Measurements from ENCODE around the gene PHACTR4.
A peak's percentile ranks its signal among the peaks of the same experiment; 100 is the strongest.

DNA sequence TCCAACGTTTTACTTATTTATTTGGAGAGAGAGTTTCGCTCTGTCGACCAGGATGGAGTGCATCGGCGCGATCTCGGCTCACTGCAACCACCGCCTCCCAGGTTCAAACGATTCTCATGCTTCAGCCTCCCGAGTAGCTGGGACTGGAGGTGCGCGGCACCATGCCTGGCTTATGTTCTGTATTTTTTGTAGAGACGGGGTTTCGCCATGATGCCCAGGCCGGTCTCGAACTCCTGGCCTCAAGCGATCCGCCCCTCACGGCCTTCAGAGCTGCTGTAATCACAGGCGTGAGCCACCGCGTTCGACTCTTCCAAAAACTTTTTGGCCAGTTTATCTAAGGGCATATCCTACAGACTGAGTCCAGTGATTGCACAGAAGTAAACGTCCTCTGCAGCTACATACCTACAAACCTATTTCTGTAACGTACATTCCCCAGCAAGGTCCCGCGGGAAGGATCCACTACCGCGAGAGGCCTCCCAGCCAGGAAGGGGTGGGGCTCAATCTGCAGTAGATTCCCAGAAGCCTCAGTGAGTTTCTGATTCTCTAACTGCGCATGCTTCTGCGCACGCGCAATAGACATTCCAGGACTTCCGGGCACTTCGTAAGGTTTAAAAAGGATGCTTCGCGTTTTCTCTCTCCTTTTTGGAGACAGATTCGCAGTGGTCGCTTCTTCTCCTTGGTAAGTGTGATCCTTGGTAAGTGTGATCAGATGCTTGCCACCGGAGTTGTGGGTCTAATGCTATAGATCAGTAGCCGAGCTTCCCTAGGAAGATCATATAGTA, 136.1 kb downstream of the PHACTR4 start, which contains the start of gene RCC1:
- TF ChIP-seq, protein P1, sequence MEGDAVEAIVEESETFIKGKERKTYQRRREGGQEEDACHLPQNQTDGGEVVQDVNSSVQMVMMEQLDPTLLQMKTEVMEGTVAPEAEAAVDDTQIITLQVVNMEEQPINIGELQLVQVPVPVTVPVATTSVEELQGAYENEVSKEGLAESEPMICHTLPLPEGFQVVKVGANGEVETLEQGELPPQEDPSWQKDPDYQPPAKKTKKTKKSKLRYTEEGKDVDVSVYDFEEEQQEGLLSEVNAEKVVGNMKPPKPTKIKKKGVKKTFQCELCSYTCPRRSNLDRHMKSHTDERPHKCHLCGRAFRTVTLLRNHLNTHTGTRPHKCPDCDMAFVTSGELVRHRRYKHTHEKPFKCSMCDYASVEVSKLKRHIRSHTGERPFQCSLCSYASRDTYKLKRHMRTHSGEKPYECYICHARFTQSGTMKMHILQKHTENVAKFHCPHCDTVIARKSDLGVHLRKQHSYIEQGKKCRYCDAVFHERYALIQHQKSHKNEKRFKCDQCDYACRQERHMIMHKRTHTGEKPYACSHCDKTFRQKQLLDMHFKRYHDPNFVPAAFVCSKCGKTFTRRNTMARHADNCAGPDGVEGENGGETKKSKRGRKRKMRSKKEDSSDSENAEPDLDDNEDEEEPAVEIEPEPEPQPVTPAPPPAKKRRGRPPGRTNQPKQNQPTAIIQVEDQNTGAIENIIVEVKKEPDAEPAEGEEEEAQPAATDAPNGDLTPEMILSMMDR (IDR thresholded peaks at IDR 0.05) = no peak
- TF ChIP-seq POLR2AphosphoS5 (IDR thresholded peaks at IDR 0.05) = peak; percentile 98

Data from gastroesophageal sphincter (tissue), 3 donors.